CD4-positive, alpha-beta T cell (primary cell): ENCODE results near the gene PRKG1. TPM values are rescaled to one million over a fixed set of nuclear protein-coding genes. Genes with fewer than 3 reads are reported as not detected.

ENCODE experiments used
- ATAC-seq: fragments of 200-7000 bp; cut with Tn5 transposase; one replicate; pipeline ENCODE4 v1.10.0; 2022; ENCODE audit warnings: mild to moderate bottlenecking; ENCODE audit not compliant: poor library complexity
- CTCF ChIA-PET: fragments of 350-600 bp; sonication (Branson Sonifier 250); formaldehyde crosslinking; loops from one replicate; lab custom pipeline; 2021; ENCODE audit warnings: antibody characterized with exemption, inconsistent platforms; lab: Charles Lee
- POLR2A ChIA-PET: fragments of 350-600 bp; sonication (Branson Sonifier 250); formaldehyde crosslinking; loops from one replicate; lab custom pipeline; 2021; ENCODE audit warnings: antibody characterized with exemption, inconsistent platforms; lab: Charles Lee
- DNase-seq, 14 experiments: peaks; one replicate each; pipeline ENCODE4 v3.0.0-alpha.2; 2013 to 2020; ENCODE audit warnings: mixed read lengths in 2 of 14
- H3K27ac ChIP-seq, 2 donors: one replicate each; pipeline versions ENCODE4 v1.5.1 to v1.7.0; 2013; ENCODE audit warnings: low read length in 2 of 2, low read depth in 1 of 2, mild to moderate bottlenecking in 1 of 2
- H3K27me3 ChIP-seq, 2 experiments: 1 replicate in 1 of 2; 2 replicates in 1 of 2; pipeline versions ENCODE4 v1.6.1 to v1.7.0; 2013; ENCODE audit warnings: low read length in 2 of 2, control low read depth in 1 of 2, mild to moderate bottlenecking in 1 of 2, moderate library complexity in 1 of 2; ENCODE audit not compliant: insufficient read depth in 2 of 2, control insufficient read depth in 1 of 2
- H3K36me3 ChIP-seq: one replicate; pipeline ENCODE4 v1.6.1; 2013; ENCODE audit warnings: low read length, control low read depth; ENCODE audit not compliant: insufficient read depth
- H3K4me1 ChIP-seq: one replicate; pipeline ENCODE4 v1.6.1; 2013; ENCODE audit warnings: low read length, control low read depth; ENCODE audit not compliant: insufficient read depth
- H3K4me3 ChIP-seq: one replicate; pipeline ENCODE4 v1.5.1; 2013; ENCODE audit warnings: mild to moderate bottlenecking, low read length, moderate library complexity
- H3K9me3 ChIP-seq, 2 experiments: 1 replicate in 1 of 2; 2 replicates in 1 of 2; pipeline versions ENCODE4 v1.6.1 to v1.7.0; 2013; ENCODE audit warnings: low read length in 2 of 2, mild to moderate bottlenecking in 2 of 2, control low read depth in 1 of 2, moderate library complexity in 1 of 2; ENCODE audit not compliant: control insufficient read depth in 1 of 2, insufficient read depth in 1 of 2
- H3K27ac Mint-ChIP-seq: one replicate; pipeline ENCODE4 v1.8.0; 2020; ENCODE audit warnings: mixed read lengths
- H3K27me3 Mint-ChIP-seq: one replicate; pipeline ENCODE4 v1.8.0; 2021; ENCODE audit warnings: mixed read lengths
- H3K36me3 Mint-ChIP-seq: one replicate; pipeline ENCODE4 v1.8.0; 2021; ENCODE audit warnings: low read depth, mixed read lengths
- H3K4me1 Mint-ChIP-seq: one replicate; pipeline ENCODE4 v1.8.0; 2021; ENCODE audit warnings: low read depth, mixed read lengths
- H3K4me3 Mint-ChIP-seq: one replicate; pipeline ENCODE4 v1.8.0; 2020; ENCODE audit warnings: mild to moderate bottlenecking, mixed read lengths
- H3K9me3 Mint-ChIP-seq: one replicate; pipeline ENCODE4 v1.8.0; 2020; ENCODE audit warnings: mixed read lengths
- CTCF ChIP-seq: fragments of 200-600 bp; IDR thresholded peaks from one replicate; pipeline ENCODE4 v1.8.0; 2022; ENCODE audit warnings: antibody characterized with exemption, mild to moderate bottlenecking
- intact Hi-C, 2 experiments: fragments of 100-400 bp; cut with DNase I in 1 of 2; cut with micrococcal nuclease in 1 of 2; formaldehyde crosslinking; loops; one replicate each; pipeline versions ENCODE4 v1.15.1 to v1.9.0; 2023 to 2025; cut with DNase I, micrococcal nuclease
- total RNA-seq, 174 experiments: library from RNA in 2 of 174; stranded (reverse) in 2 of 174; gene quantifications; one replicate each; pipeline ENCODE4 v1.2.3 and lab custom pipeline; 2021 to 2026

PRKG1 gene
- total RNA-seq, 2 experiments from 2014 or later = 0.31 TPM; not detected in 1

- CTCF ChIA-PET = no interaction called here
- no peaks in the 10 kb centered on the region for H3K27me3 ChIP-seq
- H3K27ac ChIP-seq = no peak overlapping the region
- TF ChIP-seq CTCF = no peak
- POLR2A ChIA-PET = no interaction called here
- no peaks in the 10 kb centered on the region for H3K4me1 ChIP-seq
- no peak overlapping the region for H3K4me3 ChIP-seq
- Mint-ChIP-seq H3K9me3 (peaks cover 4% of the 10 kb centered on the region), H3K27ac (no peak overlapping the region), H3K27me3 (no peaks in the 10 kb centered on the region), H3K4me1 (no peaks in the 10 kb centered on the region), H3K4me3 (no peak overlapping the region), H3K36me3 (no peaks in the 10 kb centered on the region)
- intact Hi-C loops = no loop called here
- no peak for ATAC-seq
- H3K36me3 ChIP-seq = no peaks in the 10 kb centered on the region
- no peak for DNase-seq
- H3K9me3 ChIP-seq = no peaks in the 10 kb centered on the region
Measured at GRCh38 chr10:51766423-51767102, 692.3 kb downstream of the PRKG1 start.

GRCh38 chr10:51767103-51767763, 692.9 kb downstream of the PRKG1 start:
- Mint-ChIP-seq H3K4me1 (no peaks in the 10 kb centered on the region), H3K9me3 (peaks cover 4% of the 10 kb centered on the region), H3K27ac (no peak overlapping the region), H3K27me3 (no peaks in the 10 kb centered on the region), H3K4me3 (no peak overlapping the region), H3K36me3 (no peaks in the 10 kb centered on the region)
- ATAC-seq = no peak
- no peaks in the 10 kb centered on the region for H3K27me3 ChIP-seq
- ChIA-PET POLR2A (no interaction called here), CTCF (interaction anchor here (0.6 kb wide), 1 partner anchor 90 kb away, joined by 4 read pairs; no protein-coding TSS in a partner anchor)
- H3K4me3 ChIP-seq = no peak overlapping the region
- no peaks in the 10 kb centered on the region for H3K36me3 ChIP-seq
- intact Hi-C loops = no loop called here
- DNase-seq = no peak
- H3K4me1 ChIP-seq = no peaks in the 10 kb centered on the region
- no peak for TF ChIP-seq CTCF
- H3K27ac ChIP-seq = no peak overlapping the region
- H3K9me3 ChIP-seq = no peaks in the 10 kb centered on the region

- no peaks in the 10 kb centered on the region for H3K9me3 ChIP-seq
- intact Hi-C loops = no loop called here
- H3K4me3 ChIP-seq = no peak overlapping the region
- no peak for ATAC-seq
- H3K27ac Mint-ChIP-seq = no peak overlapping the region
- POLR2A ChIA-PET = no interaction called here
- no peaks in the 10 kb centered on the region for H3K36me3 Mint-ChIP-seq
- no peaks in the 10 kb centered on the region for H3K4me1 Mint-ChIP-seq
- no peaks in the 10 kb centered on the region for H3K36me3 ChIP-seq
- TF ChIP-seq CTCF = no peak
- H3K4me3 Mint-ChIP-seq = no peak overlapping the region
- CTCF ChIA-PET = no interaction called here
- no peaks in the 10 kb centered on the region for H3K4me1 ChIP-seq
- H3K27ac ChIP-seq = no peak overlapping the region
- DNase-seq = no peak
- no peaks in the 10 kb centered on the region for H3K27me3 ChIP-seq
- no peaks in the 10 kb centered on the region for H3K27me3 Mint-ChIP-seq
- H3K9me3 Mint-ChIP-seq = peaks cover 4% of the 10 kb centered on the region
Measured at GRCh38 chr10:51768886-51769465, 694.7 kb downstream of the PRKG1 start.
